ENCODE results near the gene FFAR4.

- TF ChIP-seq MAFK (IDR thresholded peaks at IDR 0.05; ENCODE audit: low read depth, low read length) (no peak), CTCF (IDR thresholded peaks at IDR 0.05; ENCODE audit: control extremely low read depth in 1 of 3, insufficient read depth in 1 of 3, low read depth in 1 of 3, low read length in 3 of 3) (no peak), SIN3A (conservative IDR thresholded peaks at IDR 0.05 in 1 of 2, IDR thresholded peaks at IDR 0.05 in 1 of 2; ENCODE audit: low read depth in 1 of 2, low read length in 2 of 2) (no peak), EZH2 (IDR thresholded peaks at IDR 0.05; ENCODE audit: low read depth, low read length, severe bottlenecking) (no peak), TAF1 (IDR thresholded peaks at IDR 0.05; ENCODE audit: low read depth, low read length) (no peak), CEBPB (IDR thresholded peaks at IDR 0.05; ENCODE audit: low read depth, low read length) (no peak), TEAD4 (IDR thresholded peaks at IDR 0.05; ENCODE audit: low read depth, low read length) (no peak), EP300 (IDR thresholded peaks at IDR 0.05; ENCODE audit: borderline replicate concordance in 1 of 2, low read depth in 2 of 2, low read length in 2 of 2) (no peak), SAP30 (IDR thresholded peaks at IDR 0.05; ENCODE audit: insufficient read depth, insufficient replicate concordance, low read length) (no peak), POLR2A (IDR thresholded peaks at IDR 0.05; ENCODE audit: control extremely low read depth in 1 of 2, low read depth in 2 of 2, low read length in 2 of 2) (no peak), BACH1 (IDR thresholded peaks at IDR 0.05; ENCODE audit: low read length) (no peak), CREB1 (IDR thresholded peaks at IDR 0.05) (no peak), TCF12 (IDR thresholded peaks at IDR 0.05; ENCODE audit: low read depth, low read length) (no peak), USF2 (IDR thresholded peaks at IDR 0.05; ENCODE audit: low read length) (no peak)
Observed at GRCh38 chr10:93601774-93602162, 35.3 kb downstream of the FFAR4 start.

Measured in H1 (cell line).